ENCODE results near the gene PER1. TPM values are rescaled to one million over a fixed set of nuclear protein-coding genes. Genes with fewer than 3 reads are reported as not detected.
A peak's percentile ranks its signal among the peaks of the same experiment; 100 is the strongest.

PER1 gene
- total RNA-seq, 4 donors from 2014 or later = 55.9 to 211 (median 109) TPM

DNA sequence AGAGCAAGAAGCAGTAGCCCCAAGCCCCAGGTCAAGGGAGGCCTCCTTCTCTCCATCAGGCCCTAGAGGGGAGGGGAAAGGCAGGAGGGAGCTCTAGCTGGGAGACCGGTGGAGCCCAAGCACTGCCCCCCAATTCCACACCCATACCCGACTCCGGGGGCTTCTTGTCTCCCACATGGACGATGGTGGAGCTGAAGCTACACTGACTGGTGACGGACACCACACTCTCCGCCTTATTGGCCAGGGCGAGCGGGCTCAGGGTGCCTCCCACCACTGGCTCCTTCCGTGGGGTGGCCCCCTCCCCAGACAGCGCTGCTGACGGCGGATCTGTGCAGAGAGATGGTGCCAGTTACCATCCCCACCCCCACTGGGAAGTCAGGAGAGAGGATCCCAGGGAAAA lies 6.4 kb downstream of the PER1 start:
- in situ Hi-C loops (cut with MboI; ENCODE audit: low pct_ligation_motif_present in 1 of 4, low pct_unique_long_range_greater_than_20kb in 1 of 4, low sequenced_read_pairs in 3 of 4) (loop anchor here in 1 of 4 donors (25.0 kb wide), 1 partner anchor 909 kb away; the partner anchor contains the start of genes DVL2, GABARAP and PHF23), intact Hi-C loops (cut with DNase I; ENCODE audit: low total_unique reads) (no loop called here)
- Histone ChIP-seq H3K27me3 (no peaks in the 10 kb centered on the region), H3K4me1 (peaks cover 0 to 11% (median 7%) of the 10 kb centered on the region in 4 donors), H3K4me3 (no peak overlapping the region), H3K36me3 (peaks cover 0 to 97% (median 57%) of the 10 kb centered on the region in 4 donors), H3K27ac (peak overlapping the region in 3 of 4 donors; percentile 48 to 99 (median 54)), H3K9me3 (no peaks in the 10 kb centered on the region)
- no peak for DNase-seq
- WGBS, 2 donors (ENCODE audit: low coverage in 1 of 2) = 93 to 98% methylated on average over 8 to 12 of the region's 12 CpGs
- TF ChIP-seq POLR2A (IDR thresholded peaks at IDR 0.05) = no peak
- no peak for TF ChIP-seq POLR2AphosphoS5 (IDR thresholded peaks at IDR 0.05)
- no peak for TF ChIP-seq EP300 (IDR thresholded peaks at IDR 0.05; ENCODE audit: low read depth)
- TF ChIP-seq, protein P1, sequence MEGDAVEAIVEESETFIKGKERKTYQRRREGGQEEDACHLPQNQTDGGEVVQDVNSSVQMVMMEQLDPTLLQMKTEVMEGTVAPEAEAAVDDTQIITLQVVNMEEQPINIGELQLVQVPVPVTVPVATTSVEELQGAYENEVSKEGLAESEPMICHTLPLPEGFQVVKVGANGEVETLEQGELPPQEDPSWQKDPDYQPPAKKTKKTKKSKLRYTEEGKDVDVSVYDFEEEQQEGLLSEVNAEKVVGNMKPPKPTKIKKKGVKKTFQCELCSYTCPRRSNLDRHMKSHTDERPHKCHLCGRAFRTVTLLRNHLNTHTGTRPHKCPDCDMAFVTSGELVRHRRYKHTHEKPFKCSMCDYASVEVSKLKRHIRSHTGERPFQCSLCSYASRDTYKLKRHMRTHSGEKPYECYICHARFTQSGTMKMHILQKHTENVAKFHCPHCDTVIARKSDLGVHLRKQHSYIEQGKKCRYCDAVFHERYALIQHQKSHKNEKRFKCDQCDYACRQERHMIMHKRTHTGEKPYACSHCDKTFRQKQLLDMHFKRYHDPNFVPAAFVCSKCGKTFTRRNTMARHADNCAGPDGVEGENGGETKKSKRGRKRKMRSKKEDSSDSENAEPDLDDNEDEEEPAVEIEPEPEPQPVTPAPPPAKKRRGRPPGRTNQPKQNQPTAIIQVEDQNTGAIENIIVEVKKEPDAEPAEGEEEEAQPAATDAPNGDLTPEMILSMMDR (IDR thresholded peaks at IDR 0.05) = no peak

DNA sequence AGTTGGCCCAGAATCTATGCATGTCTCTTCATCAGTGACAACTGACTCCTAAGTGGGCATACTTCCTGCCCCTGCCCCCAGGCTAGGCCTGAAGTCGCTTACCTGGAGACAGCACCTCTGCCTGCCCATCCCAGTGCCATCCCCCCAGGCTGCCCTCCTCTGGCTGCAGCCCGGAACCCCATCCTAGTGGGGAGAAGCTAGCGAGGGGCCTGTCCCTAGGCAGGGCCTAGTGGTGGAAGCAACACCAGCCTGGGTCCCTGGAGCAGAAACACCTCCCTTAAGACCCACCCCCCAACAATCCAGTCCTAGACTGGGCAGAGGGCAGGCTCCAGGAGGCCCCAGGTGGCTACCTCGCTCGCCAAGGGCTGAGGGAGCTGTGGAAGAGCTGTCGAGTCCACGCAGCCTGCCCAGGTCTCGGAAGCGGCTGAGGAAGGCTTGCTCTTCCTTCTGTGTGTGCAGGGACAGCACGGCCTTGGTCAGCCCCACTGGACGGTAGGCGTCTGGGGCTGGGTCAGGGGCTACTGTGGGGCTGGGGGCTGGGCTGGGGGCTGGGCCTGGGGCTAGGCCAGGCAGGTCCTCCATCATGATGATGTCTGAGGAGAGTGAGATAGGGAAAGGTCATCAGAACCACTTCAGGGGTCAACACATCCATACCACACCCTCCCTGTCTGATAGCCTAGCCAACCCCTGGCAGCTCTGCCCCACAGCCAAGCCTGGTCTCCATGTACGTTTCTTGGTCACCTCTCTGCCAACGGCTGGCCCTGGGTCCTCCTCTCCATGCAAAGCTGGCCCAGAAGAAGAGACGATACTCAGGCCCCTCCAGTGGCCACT lies 7.6 kb downstream of the PER1 start:
- H3K27ac ChIP-seq = peak overlapping the region in 2 of 4 donors; percentile 4 to 93
- H3K4me1 ChIP-seq = peaks cover 0 to 6% (median 2%) of the 10 kb centered on the region in 4 donors
- intact Hi-C loops (cut with DNase I; ENCODE audit: low total_unique reads) = no loop called here
- H3K27me3 ChIP-seq = no peaks in the 10 kb centered on the region
- H3K4me3 ChIP-seq = no peak overlapping the region
- H3K36me3 ChIP-seq = peaks cover 0 to 99% (median 57%) of the 10 kb centered on the region in 4 donors
- in situ Hi-C loops (cut with MboI; ENCODE audit: low pct_ligation_motif_present in 1 of 4, low pct_unique_long_range_greater_than_20kb in 1 of 4, low sequenced_read_pairs in 3 of 4) = loop anchor here in 1 of 4 donors (25.0 kb wide), 1 partner anchor 907 kb away; the partner anchor contains the start of genes DVL2, GABARAP and PHF23
- no peak for DNase-seq
- TF ChIP-seq POLR2A (IDR thresholded peaks at IDR 0.05) = no peak
- peak in 1 of 3 donors; percentile 28 for TF ChIP-seq POLR2AphosphoS5 (IDR thresholded peaks at IDR 0.05)
- TF ChIP-seq EP300 (IDR thresholded peaks at IDR 0.05; ENCODE audit: low read depth) = no peak
- TF ChIP-seq, protein P1 (IDR thresholded peaks at IDR 0.05) = no peak
- 92 to 100% methylated on average over 1 to 15 of the region's 15 CpGs for WGBS, 2 donors (ENCODE audit: low coverage in 1 of 2)
- H3K9me3 ChIP-seq = no peaks in the 10 kb centered on the region

DNA sequence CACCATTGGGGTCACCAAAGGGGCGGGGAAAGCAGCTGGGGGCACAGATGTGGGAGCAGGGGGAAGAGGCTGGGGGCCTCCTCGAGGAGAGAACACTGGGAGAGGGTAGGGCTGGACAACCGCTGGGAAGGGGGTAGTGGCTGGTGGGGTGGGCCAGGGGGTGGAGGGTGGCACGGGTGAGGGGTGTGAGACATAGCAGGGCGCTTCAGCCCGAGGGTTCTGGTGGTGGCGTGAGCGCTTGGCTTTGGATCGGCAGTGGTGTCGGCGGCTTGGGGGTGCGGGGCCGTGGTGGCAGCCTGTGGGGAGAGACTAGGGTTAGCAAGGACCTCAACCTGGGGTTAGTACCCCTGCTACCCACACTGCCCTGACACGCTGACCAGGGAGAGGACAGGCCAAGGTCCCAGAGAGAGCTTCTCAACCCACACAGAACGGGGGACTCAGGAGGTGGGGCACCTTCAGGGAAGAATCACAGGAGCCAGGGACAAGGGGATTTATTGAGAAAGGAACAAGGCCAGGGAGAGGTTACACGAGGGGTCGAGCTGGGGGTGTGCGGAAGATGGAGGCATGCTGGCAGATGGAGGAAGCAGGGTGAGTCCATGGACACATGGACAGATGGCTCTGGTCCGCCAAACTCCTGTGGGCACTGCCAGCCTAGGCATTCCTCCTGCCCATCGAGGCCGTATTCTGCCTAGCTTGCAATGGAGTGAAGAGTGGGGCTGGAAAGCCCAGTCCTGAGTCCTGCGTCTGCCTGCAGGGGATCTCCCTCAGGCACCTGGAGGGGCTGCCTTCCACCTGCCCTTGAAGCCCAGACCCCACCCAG lies 8.4 kb downstream of the PER1 start:
- peaks cover 6 to 14% (median 8%) of the 10 kb centered on the region in 4 donors for H3K4me1 ChIP-seq
- no peak for DNase-seq
- no peaks in the 10 kb centered on the region for H3K27me3 ChIP-seq
- in situ Hi-C loops (cut with MboI; ENCODE audit: low pct_ligation_motif_present in 1 of 4, low pct_unique_long_range_greater_than_20kb in 1 of 4, low sequenced_read_pairs in 3 of 4) (loop anchor here in 1 of 4 donors (25.0 kb wide), 1 partner anchor 906 kb away; the partner anchor contains the start of genes DVL2, GABARAP and PHF23), intact Hi-C loops (cut with DNase I; ENCODE audit: low total_unique reads) (no loop called here)
- peaks cover 0 to 91% (median 50%) of the 10 kb centered on the region in 4 donors for H3K36me3 ChIP-seq
- peak overlapping the region in 2 of 4 donors; percentile 8 to 93 for H3K27ac ChIP-seq
- H3K4me3 ChIP-seq = no peak overlapping the region
- H3K9me3 ChIP-seq = no peaks in the 10 kb centered on the region
- 89 to 90% methylated on average over 2 to 22 of the region's 22 CpGs for WGBS, 2 donors (ENCODE audit: low coverage in 1 of 2)
- TF ChIP-seq EP300 (IDR thresholded peaks at IDR 0.05; ENCODE audit: low read depth) (no peak), POLR2AphosphoS5 (IDR thresholded peaks at IDR 0.05) (peak in 2 of 3 donors; percentile 32 to 45), POLR2A (IDR thresholded peaks at IDR 0.05) (peak; percentile 11)
- TF ChIP-seq, protein P1 (IDR thresholded peaks at IDR 0.05) = no peak

Measured in transverse colon (tissue), 4 donors.